Type B pancreatic cell (in vitro differentiated cells): ENCODE measurements around the gene OBSL1. TPM values are rescaled to one million over a fixed set of nuclear protein-coding genes. Genes with fewer than 3 reads are reported as not detected.

Experiments used
- DNase-seq: peaks from one replicate; pipeline ENCODE4 v3.0.0; 2021; ENCODE audit warnings: mixed read lengths; ENCODE audit not compliant: unreplicated experiment; ENCODE audit errors: extremely low spot score
- H3K27ac Mint-ChIP-seq: 2 replicates; pipeline ENCODE4 v1.8.0; 2021; ENCODE audit warnings: mild to moderate bottlenecking, mixed read lengths
- H3K27me3 Mint-ChIP-seq: 2 replicates; pipeline ENCODE4 v1.8.0; 2021; ENCODE audit warnings: mixed read lengths
- H3K36me3 Mint-ChIP-seq: 2 replicates; pipeline ENCODE4 v1.8.0; 2021; ENCODE audit warnings: mixed read lengths
- H3K4me1 Mint-ChIP-seq: one replicate; pipeline ENCODE4 v1.8.0; 2021; ENCODE audit warnings: mixed read lengths; ENCODE audit not compliant: unreplicated experiment
- H3K4me3 Mint-ChIP-seq: 2 replicates; pipeline ENCODE4 v1.8.0; 2021; ENCODE audit warnings: mild to moderate bottlenecking, mixed read lengths
- H3K9me3 Mint-ChIP-seq: 2 replicates; pipeline ENCODE4 v1.8.0; 2021; ENCODE audit warnings: mixed read lengths
- total RNA-seq: library from RNA; stranded (reverse); gene quantifications from 2 replicates; pipeline ENCODE4 v1.2.1, GENCODE V29; 2021; ENCODE audit warnings: low replicate concordance
- TF ChIP-seq, protein P1 (sequence below): fragments of 200-600 bp; sonication (generic); conservative IDR thresholded peaks from 2 replicates; pipeline ENCODE4 v1.5.0; 2021; ENCODE audit warnings: antibody characterized with exemption, mild to moderate bottlenecking

Gene OBSL1
- total RNA-seq, 1 donor from 2014 or later: 197 TPM

DNA sequence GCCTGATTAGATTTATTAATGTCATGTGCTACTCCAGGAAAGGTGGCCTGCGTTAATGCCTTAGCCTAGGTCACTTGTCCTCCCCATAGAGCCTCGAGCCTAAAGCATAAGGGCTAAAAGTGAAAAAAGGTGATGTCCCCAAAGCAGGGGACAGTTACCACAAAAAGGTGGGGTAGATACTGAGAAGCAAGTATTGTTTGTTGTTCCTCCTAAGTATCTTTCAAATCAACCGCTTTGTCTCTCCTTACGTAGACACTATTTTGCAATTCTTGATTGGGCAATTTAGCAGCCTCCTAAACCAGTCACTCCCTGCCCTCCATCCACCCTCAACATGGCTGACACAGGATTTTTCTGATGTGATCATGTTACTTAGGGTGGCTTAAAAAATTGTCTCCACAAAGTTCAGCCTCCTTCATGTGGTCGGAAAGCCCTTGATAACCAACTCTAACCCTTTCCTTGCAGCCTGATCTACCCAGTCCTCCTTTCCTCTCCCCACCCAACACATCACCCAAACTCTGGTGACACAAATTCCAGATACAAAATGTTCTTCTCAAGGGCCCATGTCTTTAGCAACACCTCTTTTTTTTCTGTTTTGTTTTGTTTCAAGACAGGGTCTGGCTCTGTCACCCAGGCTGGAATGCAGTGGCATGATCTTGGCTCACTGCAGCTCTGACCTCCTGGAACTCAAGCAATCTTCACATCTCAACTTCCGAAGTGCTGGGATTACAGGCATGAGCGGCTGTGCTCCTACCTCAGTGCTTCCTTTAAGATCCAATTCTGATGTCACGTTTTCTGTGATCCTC, 7.7 kb upstream of the OBSL1 start:
- no peaks in the 10 kb centered on the region for H3K36me3 Mint-ChIP-seq
- peaks cover 3% of the 10 kb centered on the region for H3K27me3 Mint-ChIP-seq
- no peak for DNase-seq
- no peak overlapping the region for H3K27ac Mint-ChIP-seq
- H3K4me3 Mint-ChIP-seq: no peak overlapping the region
- peaks cover 23% of the 10 kb centered on the region for H3K4me1 Mint-ChIP-seq
- TF ChIP-seq, protein P1, sequence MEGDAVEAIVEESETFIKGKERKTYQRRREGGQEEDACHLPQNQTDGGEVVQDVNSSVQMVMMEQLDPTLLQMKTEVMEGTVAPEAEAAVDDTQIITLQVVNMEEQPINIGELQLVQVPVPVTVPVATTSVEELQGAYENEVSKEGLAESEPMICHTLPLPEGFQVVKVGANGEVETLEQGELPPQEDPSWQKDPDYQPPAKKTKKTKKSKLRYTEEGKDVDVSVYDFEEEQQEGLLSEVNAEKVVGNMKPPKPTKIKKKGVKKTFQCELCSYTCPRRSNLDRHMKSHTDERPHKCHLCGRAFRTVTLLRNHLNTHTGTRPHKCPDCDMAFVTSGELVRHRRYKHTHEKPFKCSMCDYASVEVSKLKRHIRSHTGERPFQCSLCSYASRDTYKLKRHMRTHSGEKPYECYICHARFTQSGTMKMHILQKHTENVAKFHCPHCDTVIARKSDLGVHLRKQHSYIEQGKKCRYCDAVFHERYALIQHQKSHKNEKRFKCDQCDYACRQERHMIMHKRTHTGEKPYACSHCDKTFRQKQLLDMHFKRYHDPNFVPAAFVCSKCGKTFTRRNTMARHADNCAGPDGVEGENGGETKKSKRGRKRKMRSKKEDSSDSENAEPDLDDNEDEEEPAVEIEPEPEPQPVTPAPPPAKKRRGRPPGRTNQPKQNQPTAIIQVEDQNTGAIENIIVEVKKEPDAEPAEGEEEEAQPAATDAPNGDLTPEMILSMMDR: no peak
- no peaks in the 10 kb centered on the region for H3K9me3 Mint-ChIP-seq

DNA sequence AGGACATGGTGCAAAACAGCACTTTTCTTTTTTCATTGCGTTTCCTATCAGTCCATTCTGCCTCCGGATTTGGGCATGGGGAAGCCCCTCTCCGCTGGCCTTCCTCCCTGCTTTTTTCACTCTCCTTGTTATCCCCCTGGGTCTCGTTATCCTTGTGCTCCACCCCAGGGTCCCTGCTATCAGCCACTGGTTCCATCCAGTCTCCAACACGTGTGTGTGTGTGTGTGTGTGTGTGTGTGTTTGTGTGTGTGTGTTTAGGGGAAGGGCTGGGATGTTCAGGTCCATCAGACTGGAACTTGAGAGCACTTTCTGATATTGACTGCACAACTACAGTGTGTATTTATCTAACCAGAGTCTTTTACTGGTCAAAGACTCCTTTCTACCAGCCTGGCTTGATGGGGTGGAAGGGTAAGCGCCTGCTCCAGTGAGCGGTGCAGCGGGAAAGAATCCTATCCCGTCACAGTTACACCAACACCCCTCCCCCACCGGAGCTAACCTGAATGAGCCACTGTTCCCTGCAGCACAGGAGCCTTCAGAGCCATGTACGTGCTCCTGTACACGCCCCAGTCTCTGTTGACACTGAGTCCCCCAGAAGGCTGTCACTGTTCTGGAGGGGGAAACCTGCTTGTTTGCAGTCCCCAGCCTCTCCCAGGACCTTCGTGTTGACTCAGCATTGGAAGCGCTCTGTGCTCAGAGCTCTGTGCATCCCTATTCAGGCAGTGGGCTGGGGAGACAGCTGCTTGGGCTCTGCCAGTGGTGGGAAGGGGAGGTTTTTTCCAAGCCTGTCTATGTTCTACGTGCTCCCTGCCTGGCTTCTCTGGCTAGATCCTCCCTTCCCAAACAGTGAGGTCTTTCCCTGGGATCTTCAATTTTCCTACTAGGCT, 5.4 kb upstream of the OBSL1 start:
- Mint-ChIP-seq H3K4me1 (peaks cover 27% of the 10 kb centered on the region), H3K27me3 (peaks cover 3% of the 10 kb centered on the region), H3K4me3 (peak overlapping the region; percentile 55), H3K9me3 (no peaks in the 10 kb centered on the region), H3K27ac (peak overlapping the region; percentile 59), H3K36me3 (no peaks in the 10 kb centered on the region)
- TF ChIP-seq, protein P1: no peak
- no peak for DNase-seq

DNA sequence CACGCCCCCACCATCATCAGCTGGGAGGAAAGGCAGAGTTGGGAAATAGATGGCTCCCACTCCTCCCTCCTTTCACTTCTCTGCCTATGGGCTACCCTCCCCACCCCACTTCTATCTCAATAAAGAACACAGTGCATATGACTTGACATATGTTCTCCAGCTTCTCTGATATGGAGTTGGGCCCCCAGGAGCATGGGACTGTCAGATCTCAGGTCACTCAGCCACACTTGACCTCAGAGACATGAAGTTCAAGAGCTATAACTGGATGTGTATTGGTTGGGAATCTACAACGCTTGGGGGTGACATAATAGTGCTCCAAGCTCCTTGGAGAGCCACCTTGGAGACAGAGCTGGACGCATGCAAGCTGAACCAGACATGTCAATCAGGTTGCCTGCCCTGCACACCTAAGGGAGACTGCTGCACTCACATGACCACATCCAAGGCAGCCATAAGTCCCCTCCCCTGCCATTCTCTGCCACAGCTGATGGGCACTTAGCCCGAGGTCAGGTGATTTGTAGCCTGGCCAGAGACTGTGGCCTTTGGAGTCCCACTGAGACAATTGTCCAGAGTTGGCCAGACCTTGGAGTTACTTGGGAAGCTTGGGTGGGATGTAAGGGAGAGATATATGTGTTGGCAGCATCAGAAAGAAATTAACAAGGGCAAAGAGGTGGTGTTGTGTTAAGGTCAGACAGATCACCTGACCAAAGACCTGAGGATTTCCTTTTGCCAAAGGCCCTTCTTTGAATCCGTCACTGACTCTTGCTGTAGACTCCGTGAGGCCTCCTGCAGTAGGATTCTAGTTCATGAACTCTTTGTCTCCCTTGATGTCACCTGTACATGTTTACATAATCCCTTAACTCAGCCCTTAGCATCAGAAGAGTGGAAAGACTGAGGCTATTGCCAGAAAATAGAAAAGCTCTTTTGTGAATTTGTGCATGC, 4.5 kb upstream of the OBSL1 start:
- Mint-ChIP-seq H3K9me3 (no peaks in the 10 kb centered on the region), H3K4me3 (peak overlapping the region; percentile 3), H3K4me1 (peaks cover 30% of the 10 kb centered on the region)

DNA sequence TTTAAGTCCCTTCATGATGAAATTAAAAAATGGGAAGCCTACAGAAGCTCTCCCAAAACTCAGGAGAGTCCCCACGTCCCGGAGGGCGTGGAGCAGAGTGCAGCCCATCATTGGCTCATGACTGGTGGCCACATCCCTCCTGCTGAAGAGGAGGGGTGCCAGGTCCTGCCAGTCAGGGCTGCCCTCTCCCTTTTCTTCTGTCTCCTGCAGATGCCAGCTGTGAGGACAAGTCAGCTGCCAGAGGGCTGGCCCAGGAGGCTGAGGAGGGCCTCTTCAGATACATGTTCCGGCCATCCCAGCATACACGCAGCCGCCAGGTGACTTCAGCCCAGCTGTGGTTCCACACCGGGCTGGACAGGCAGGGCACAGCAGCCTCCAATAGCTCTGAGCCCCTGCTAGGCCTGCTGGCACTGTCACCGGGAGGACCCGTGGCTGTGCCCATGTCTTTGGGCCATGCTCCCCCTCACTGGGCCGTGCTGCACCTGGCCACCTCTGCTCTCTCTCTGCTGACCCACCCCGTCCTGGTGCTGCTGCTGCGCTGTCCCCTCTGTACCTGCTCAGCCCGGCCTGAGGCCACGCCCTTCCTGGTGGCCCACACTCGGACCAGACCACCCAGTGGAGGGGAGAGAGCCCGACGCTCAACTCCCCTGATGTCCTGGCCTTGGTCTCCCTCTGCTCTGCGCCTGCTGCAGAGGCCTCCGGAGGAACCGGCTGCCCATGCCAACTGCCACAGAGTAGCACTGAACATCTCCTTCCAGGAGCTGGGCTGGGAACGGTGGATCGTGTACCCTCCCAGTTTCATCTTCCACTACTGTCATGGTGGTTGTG, 3.4 kb upstream of the OBSL1 start:
- Mint-ChIP-seq H3K4me3 (no peak overlapping the region), H3K27ac (no peak overlapping the region), H3K4me1 (peaks cover 32% of the 10 kb centered on the region), H3K27me3 (peaks cover 3% of the 10 kb centered on the region), H3K9me3 (no peaks in the 10 kb centered on the region), H3K36me3 (peaks cover 2% of the 10 kb centered on the region)
- DNase-seq: no peak
- TF ChIP-seq, protein P1: no peak

More for the DNA sequence above, 4.5 kb upstream of the OBSL1 start:
- TF ChIP-seq, protein P1: no peak
- no peaks in the 10 kb centered on the region for H3K36me3 Mint-ChIP-seq
- DNase-seq: no peak
- H3K27me3 Mint-ChIP-seq: peaks cover 3% of the 10 kb centered on the region
- peak overlapping the region; percentile 16 for H3K27ac Mint-ChIP-seq
